Fibroblast of lung (primary cell): ENCODE data around the gene BCAR3. TPM values are rescaled to one million over a fixed set of nuclear protein-coding genes. Genes with fewer than 3 reads are reported as not detected.

ENCODE experiments used
- DNase-seq, 2 donors: peaks; one replicate each; pipeline versions ENCODE4 v3.0.0 to v3.0.0-alpha.2; 2010; ENCODE audit warnings: low read depth in 2 of 2
- H2AFZ ChIP-seq: 2 replicates; pipeline ENCODE4 v1.5.1; 2012; ENCODE audit warnings: low read length, control low read depth, inconsistent platforms
- H3K27ac ChIP-seq: 2 replicates; pipeline ENCODE4 v1.5.1; 2011; ENCODE audit warnings: low read length, control low read depth; ENCODE audit not compliant: insufficient read depth
- H3K27me3 ChIP-seq: 2 replicates; pipeline ENCODE4 v1.5.1; 2011; ENCODE audit warnings: mild to moderate bottlenecking, low read length; ENCODE audit not compliant: control insufficient read depth, insufficient read depth
- H3K36me3 ChIP-seq: 2 replicates; pipeline ENCODE4 v1.5.1; 2011; ENCODE audit warnings: low read length; ENCODE audit not compliant: control insufficient read depth, insufficient read depth
- H3K4me1 ChIP-seq: 2 replicates; pipeline ENCODE4 v1.5.1; 2011; ENCODE audit warnings: low read length; ENCODE audit not compliant: control insufficient read depth, insufficient read depth; ENCODE audit errors: extremely low read depth
- H3K4me2 ChIP-seq: 2 replicates; pipeline ENCODE4 v1.5.1; 2011; ENCODE audit warnings: low read length, control low read depth; ENCODE audit not compliant: insufficient read depth; ENCODE audit errors: extremely low read depth
- H3K4me3 ChIP-seq, 4 experiments: fragments of 200-600 bp in 1 of 4; sonication (generic) in 1 of 4; replicated peaks in 1 of 4; 2 replicates each; pipeline ENCODE4 v1.5.1; 2011 to 2016; ENCODE audit warnings: low read length in 4 of 4, low read depth in 3 of 4, mild to moderate bottlenecking in 3 of 4, control low read depth in 2 of 4, inconsistent platforms in 1 of 4, mixed read lengths in 1 of 4; ENCODE audit not compliant: insufficient read depth in 1 of 4; ENCODE audit errors: control extremely low read depth in 1 of 4
- H3K79me2 ChIP-seq: 2 replicates; pipeline ENCODE4 v1.5.1; 2012; ENCODE audit warnings: mild to moderate bottlenecking, low read length, inconsistent platforms; ENCODE audit not compliant: control insufficient read depth, insufficient read depth
- H3K9ac ChIP-seq: 2 replicates; pipeline ENCODE4 v1.5.1; 2011; ENCODE audit warnings: mild to moderate bottlenecking, low read length, control low read depth; ENCODE audit not compliant: insufficient read depth
- H3K9me3 ChIP-seq: 2 replicates; pipeline ENCODE4 v1.5.1; 2012; ENCODE audit warnings: low read depth, low read length; ENCODE audit not compliant: control insufficient read depth, insufficient read depth
- H4K20me1 ChIP-seq: 2 replicates; pipeline ENCODE4 v1.5.1; 2011; ENCODE audit warnings: low read length; ENCODE audit not compliant: control insufficient read depth, insufficient read depth; ENCODE audit errors: extremely low read depth
- EZH2 ChIP-seq: IDR thresholded peaks from 2 replicates; pipeline ENCODE4 v1.5.1; 2012; ENCODE audit warnings: low read length, control low read depth, mild to moderate bottlenecking; ENCODE audit errors: missing control alignments
- polyA plus RNA-seq, 2 donors: library from polyadenylated mRNA; depleted of rRNA in 1 of 2; stranded (reverse) in 1 of 2; unstranded in 1 of 2; fragments of >200 nt; gene quantifications; 2 replicates each; pipeline ENCODE4 v1.2.1, GENCODE V29; 2011 to 2012; ENCODE audit warnings: missing spikeins in 1 of 2
- total RNA-seq: library from RNA; depleted of rRNA; stranded (reverse); fragments of >200 nt; gene quantifications from 2 replicates; pipeline ENCODE4 v1.2.1, GENCODE V29; 2014
- TF ChIP-seq, protein P1 (sequence below), 2 donors: IDR thresholded peaks in 1 of 2; conservative IDR thresholded peaks in 1 of 2; 1 replicate in 1 of 2; 2 replicates in 1 of 2; pipeline ENCODE4 v1.5.1; 2011 to 2012; ENCODE audit warnings: low read length in 2 of 2, control low read depth in 1 of 2, inconsistent platforms in 1 of 2, low read depth in 1 of 2, mild to moderate bottlenecking in 1 of 2

BCAR3 gene
- total and polyA plus RNA-seq, 2 donors (not counting 1 experiment from before 2014, with no cell fraction given): 12.6 to 35.2 TPM

DNA sequence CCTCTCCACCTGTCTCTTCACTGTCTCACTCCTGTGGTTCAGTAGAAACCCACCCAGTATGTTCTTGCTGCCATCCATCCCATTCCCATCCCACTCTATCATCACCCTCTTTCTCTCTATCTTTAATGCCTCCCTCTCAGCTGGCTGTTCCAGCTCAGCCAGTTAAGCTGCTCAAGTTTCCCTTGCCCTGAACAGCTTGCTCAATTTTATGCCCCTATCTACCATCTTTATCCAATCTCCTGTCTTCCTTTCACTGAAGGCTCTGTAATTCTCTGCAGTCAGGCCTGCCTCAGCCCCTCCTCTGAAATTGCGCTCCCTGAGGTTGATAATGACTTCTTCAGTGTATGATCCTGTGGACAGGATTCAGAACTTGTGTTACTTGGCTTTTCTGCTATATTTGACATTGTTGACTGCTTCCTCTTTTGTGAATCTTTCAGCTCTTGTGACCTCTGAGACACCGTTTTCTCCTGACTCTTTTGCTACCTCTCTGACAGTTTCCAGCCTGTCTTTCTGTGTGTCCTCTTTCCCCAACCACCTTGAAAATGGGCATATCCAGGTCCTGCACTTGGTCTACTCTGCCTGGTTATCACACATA, 13.9 kb upstream of the BCAR3 start:
- DNase-seq: no peak
- H3K79me2 ChIP-seq: no peaks in the 10 kb centered on the region

DNA sequence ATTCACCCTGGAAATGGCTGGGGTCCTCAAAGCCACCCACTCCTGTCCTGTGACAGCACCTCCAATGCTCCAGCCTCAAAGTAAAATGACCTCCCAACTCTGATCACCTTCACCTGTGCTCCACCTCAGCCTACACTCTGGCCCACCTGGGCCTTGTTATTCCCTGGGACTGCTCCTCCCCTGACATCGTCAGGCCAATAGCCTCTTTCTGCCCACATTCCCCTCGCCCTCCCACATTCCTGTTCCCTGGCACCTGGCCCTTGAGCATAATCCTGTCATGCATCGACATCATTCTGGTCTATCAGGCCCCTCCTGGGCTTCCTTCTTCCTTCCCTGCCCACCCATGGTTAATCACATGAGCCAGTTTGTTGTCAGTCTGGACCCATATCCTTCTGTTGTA, 13.2 kb upstream of the BCAR3 start:
- H3K9ac ChIP-seq: no peak overlapping the region
- no peaks in the 10 kb centered on the region for H4K20me1 ChIP-seq
- no peak overlapping the region for H2AFZ ChIP-seq
- H3K27ac ChIP-seq: no peak overlapping the region
- no peaks in the 10 kb centered on the region for H3K9me3 ChIP-seq
- H3K4me3 ChIP-seq: no peak overlapping the region
- no peak overlapping the region for H3K4me2 ChIP-seq
- no peak for TF ChIP-seq EZH2
- TF ChIP-seq, protein P1, sequence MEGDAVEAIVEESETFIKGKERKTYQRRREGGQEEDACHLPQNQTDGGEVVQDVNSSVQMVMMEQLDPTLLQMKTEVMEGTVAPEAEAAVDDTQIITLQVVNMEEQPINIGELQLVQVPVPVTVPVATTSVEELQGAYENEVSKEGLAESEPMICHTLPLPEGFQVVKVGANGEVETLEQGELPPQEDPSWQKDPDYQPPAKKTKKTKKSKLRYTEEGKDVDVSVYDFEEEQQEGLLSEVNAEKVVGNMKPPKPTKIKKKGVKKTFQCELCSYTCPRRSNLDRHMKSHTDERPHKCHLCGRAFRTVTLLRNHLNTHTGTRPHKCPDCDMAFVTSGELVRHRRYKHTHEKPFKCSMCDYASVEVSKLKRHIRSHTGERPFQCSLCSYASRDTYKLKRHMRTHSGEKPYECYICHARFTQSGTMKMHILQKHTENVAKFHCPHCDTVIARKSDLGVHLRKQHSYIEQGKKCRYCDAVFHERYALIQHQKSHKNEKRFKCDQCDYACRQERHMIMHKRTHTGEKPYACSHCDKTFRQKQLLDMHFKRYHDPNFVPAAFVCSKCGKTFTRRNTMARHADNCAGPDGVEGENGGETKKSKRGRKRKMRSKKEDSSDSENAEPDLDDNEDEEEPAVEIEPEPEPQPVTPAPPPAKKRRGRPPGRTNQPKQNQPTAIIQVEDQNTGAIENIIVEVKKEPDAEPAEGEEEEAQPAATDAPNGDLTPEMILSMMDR (conservative IDR thresholded peaks at IDR 0.05 in 1 of 2, IDR thresholded peaks at IDR 0.05 in 1 of 2; ENCODE audit: low read depth in 1 of 2, low read length in 2 of 2): no peak
- H3K4me1 ChIP-seq: peaks cover 25% of the 10 kb centered on the region
- no peaks in the 10 kb centered on the region for H3K79me2 ChIP-seq
- no peaks in the 10 kb centered on the region for H3K27me3 ChIP-seq
- H3K36me3 ChIP-seq: no peaks in the 10 kb centered on the region
- no peak for DNase-seq

More for the DNA sequence above, 13.9 kb upstream of the BCAR3 start:
- TF ChIP-seq EZH2: no peak
- TF ChIP-seq, protein P1 (conservative IDR thresholded peaks at IDR 0.05 in 1 of 2, IDR thresholded peaks at IDR 0.05 in 1 of 2; ENCODE audit: low read depth in 1 of 2, low read length in 2 of 2): no peak
- H2AFZ ChIP-seq: no peak overlapping the region
- no peaks in the 10 kb centered on the region for H4K20me1 ChIP-seq
- H3K9me3 ChIP-seq: no peaks in the 10 kb centered on the region
- H3K27ac ChIP-seq: no peak overlapping the region
- no peaks in the 10 kb centered on the region for H3K36me3 ChIP-seq
- H3K4me1 ChIP-seq: peaks cover 25% of the 10 kb centered on the region
- H3K9ac ChIP-seq: no peak overlapping the region
- H3K4me3 ChIP-seq: no peak overlapping the region
- H3K27me3 ChIP-seq: no peaks in the 10 kb centered on the region
- H3K4me2 ChIP-seq: no peak overlapping the region

DNA sequence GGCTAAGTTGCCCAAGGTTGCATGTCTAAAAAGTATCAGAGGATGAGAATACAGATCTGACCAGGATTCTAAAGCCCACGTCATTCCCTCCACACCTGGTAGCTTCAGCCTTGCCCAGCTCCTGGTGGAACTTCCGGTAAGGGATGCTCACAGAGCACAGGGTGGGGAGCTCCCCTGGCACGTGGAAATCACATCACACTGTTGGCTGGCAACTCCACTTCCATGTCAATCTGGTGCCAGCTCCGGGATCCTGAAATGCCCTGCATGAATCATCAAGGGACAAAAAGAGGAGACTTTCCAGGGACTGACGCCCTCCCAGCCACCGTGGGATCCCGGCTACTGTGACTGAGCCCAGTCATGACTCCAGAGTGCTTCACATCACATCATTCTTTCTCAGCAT, 12.4 kb upstream of the BCAR3 start:
- peaks cover 25% of the 10 kb centered on the region for H3K4me1 ChIP-seq
- H3K9ac ChIP-seq: no peak overlapping the region
- no peaks in the 10 kb centered on the region for H3K36me3 ChIP-seq
- no peaks in the 10 kb centered on the region for H3K9me3 ChIP-seq
- no peaks in the 10 kb centered on the region for H3K79me2 ChIP-seq
- no peak overlapping the region for H3K4me3 ChIP-seq
- TF ChIP-seq, protein P1 (conservative IDR thresholded peaks at IDR 0.05 in 1 of 2, IDR thresholded peaks at IDR 0.05 in 1 of 2; ENCODE audit: low read depth in 1 of 2, low read length in 2 of 2): no peak
- no peak for TF ChIP-seq EZH2
- DNase-seq: no peak
- no peak overlapping the region for H3K4me2 ChIP-seq
- H3K27ac ChIP-seq: peak overlapping the region; percentile 88
- no peak overlapping the region for H2AFZ ChIP-seq
- H4K20me1 ChIP-seq: no peaks in the 10 kb centered on the region
- no peaks in the 10 kb centered on the region for H3K27me3 ChIP-seq
